ENCODE results near the gene ACAT2.
A peak's percentile ranks its signal among the peaks of the same experiment; 100 is the strongest.
"Not testable (repeated sequence)": the region's sequence is repeated elsewhere in the genome, so short reads cannot be mapped to it uniquely, and the experiment has no call there.

ACAT2 gene

GRCh38 chr6:159816775-159817174 is 54.9 kb downstream of the ACAT2 start:
- DNase-seq, result not testable (repeated sequence)

- DNase-seq, result no peak
Observed at GRCh38 chr6:159817951-159818739, 56.3 kb downstream of the ACAT2 start.

- DNase-seq, result no peak
Observed at GRCh38 chr6:159819098-159819497, 57.3 kb downstream of the ACAT2 start.

- no peak for DNase-seq
Observed at GRCh38 chr6:159819932-159820640, 58.2 kb downstream of the ACAT2 start.

- DNase-seq, result no peak
Observed at GRCh38 chr6:159821122-159821521, 59.3 kb downstream of the ACAT2 start.

- DNase-seq, result no peak
Observed at GRCh38 chr6:159821726-159822125, 59.9 kb downstream of the ACAT2 start.

GRCh38 chr6:159823953-159824352 is 62.1 kb downstream of the ACAT2 start:
- no peak for DNase-seq

GRCh38 chr6:159824690-159825089 is 62.8 kb downstream of the ACAT2 start:
- DNase-seq, result not testable (repeated sequence)

- no peak for DNase-seq
Observed at GRCh38 chr6:159826004-159826403, 64.2 kb downstream of the ACAT2 start.

GRCh38 chr6:159826968-159827647 is 65.3 kb downstream of the ACAT2 start:
- DNase-seq, result peak; percentile 27

GRCh38 chr6:159828074-159828473 is 66.2 kb downstream of the ACAT2 start:
- DNase-seq, result peak; percentile 30

Data from NCI-H69 (cell line).